Kidney (tissue), 14 donors: Measurements from ENCODE around the gene POLR1H. TPM values are rescaled to one million over a fixed set of nuclear protein-coding genes. Genes with fewer than 3 reads are reported as not detected.

ENCODE experiments used
- DNase-seq, 5 donors: peaks; one replicate each; pipeline ENCODE4 v3.0.0-alpha.2; 2013 to 2020
- FAIRE-seq: peaks from 2 replicates; lab custom pipeline; 2012; peaks lifted over from hg19 to GRCh38; lab: Jason Lieb, UNC
- H3K27ac ChIP-seq, 2 donors: one replicate each; pipeline ENCODE4 v1.7.0; 2013; ENCODE audit warnings: low read depth in 2 of 2, low read length in 2 of 2, inconsistent platforms in 1 of 2
- H3K27me3 ChIP-seq: one replicate; pipeline ENCODE4 v1.7.1; 2013; ENCODE audit warnings: low read length, inconsistent platforms; ENCODE audit not compliant: control insufficient read depth, insufficient read depth
- H3K36me3 ChIP-seq, 3 donors: one replicate each; pipeline versions ENCODE4 v1.7.0 to v1.7.1; 2013; ENCODE audit warnings: low read length in 3 of 3, control low read depth in 1 of 3, inconsistent platforms in 1 of 3; ENCODE audit not compliant: insufficient read depth in 3 of 3, control insufficient read depth in 2 of 3
- H3K4me1 ChIP-seq, 3 donors: one replicate each; pipeline versions ENCODE4 v1.7.0 to v1.7.1; 2013; ENCODE audit warnings: low read length in 3 of 3, inconsistent platforms in 1 of 3, low read depth in 1 of 3; ENCODE audit not compliant: control insufficient read depth in 2 of 3, insufficient read depth in 2 of 3
- H3K4me3 ChIP-seq, 3 donors: one replicate each; pipeline versions ENCODE4 v1.7.0 to v1.8.1; 2013; ENCODE audit warnings: low read length in 3 of 3, control low read depth in 1 of 3, inconsistent platforms in 1 of 3
- H3K9ac ChIP-seq, 3 donors: one replicate each; pipeline versions ENCODE4 v1.7.0 to v1.7.1; 2013; ENCODE audit warnings: low read length in 3 of 3, control low read depth in 1 of 3, inconsistent platforms in 1 of 3
- H3K9me3 ChIP-seq, 3 donors: one replicate each; pipeline versions ENCODE4 v1.7.0 to v1.7.1; 2013; ENCODE audit warnings: low read length in 3 of 3, control low read depth in 1 of 3, inconsistent platforms in 1 of 3; ENCODE audit not compliant: control insufficient read depth in 2 of 3, insufficient read depth in 1 of 3
- CTCF ChIP-seq: IDR thresholded peaks from 3 replicates; pipeline ENCODE4 v1.5.1; 2012; ENCODE audit warnings: mild to moderate bottlenecking, moderate library complexity, borderline replicate concordance; ENCODE audit not compliant: insufficient read depth; ENCODE audit errors: extremely low read depth
- intact Hi-C: fragments of 100-400 bp; cut with DNase I; formaldehyde crosslinking; loops from one replicate; pipeline ENCODE4 v1.11.1; 2022
- polyA plus RNA-seq: library from polyadenylated mRNA; stranded (reverse); fragments of 350-450 nt; fragmentation: Illumina TruSeq; extraction: RNeasy Lipid Tissue Mini Kit (QIAGEN cat#74804); gene quantifications from one replicate; pipeline ENCODE4 v1.2.3, GENCODE V29; 2014; ENCODE audit warnings: low read depth, low replicate concordance; ENCODE audit not compliant: insufficient read depth
- total RNA-seq: library from RNA; stranded (reverse); fragmentation: NEBNext Ultra II Directional; extraction: Animal tissue kit (Norgen Biotek cat#: 25700); gene quantifications from one replicate; pipeline ENCODE4 v1.2.1, GENCODE V29; 2021
- donor health status: control.
- donor health status: control.
- donor health status: control.
- donor health status: control.
- donor health status: control.
- donor health status: DM: yes; HTN: yes; CAD: no.
- donor health status: Normal renal cell carcinoma (clear cell type).

The POLR1H gene
- total and polyA plus RNA-seq, 2 donors from 2014 or later = 23.3 to 52.8 TPM

GRCh38 chr6:30101444-30102413, 40.7 kb downstream of the POLR1H start:
- DNase-seq (peak; percentile 86 to 96 (median 92)), FAIRE-seq (no peak)
- H3K9ac ChIP-seq = peak overlapping the region in 2 of 3 donors; percentile 37 to 45
- intact Hi-C loops = no loop called here
- H3K9me3 ChIP-seq = no peaks in the 10 kb centered on the region
- no peaks in the 10 kb centered on the region for H3K36me3 ChIP-seq
- peaks cover 54% of the 10 kb centered on the region for H3K27me3 ChIP-seq
- H3K4me1 ChIP-seq = peaks cover 0 to 23% (median 13%) of the 10 kb centered on the region in 3 donors
- peak overlapping the region; percentile 30 to 63 (median 57) for H3K4me3 ChIP-seq
- peak overlapping the region in 1 of 2 donors; percentile 34 for H3K27ac ChIP-seq
- no peak for TF ChIP-seq CTCF

- H3K27ac ChIP-seq = peak overlapping the region; percentile 25 to 34
- intact Hi-C loops = no loop called here
These were observed 41.4 kb downstream of the POLR1H start for GRCh38 chr6:30102414-30102969.

More at GRCh38 chr6:30102414-30102969, 41.4 kb downstream of the POLR1H start:
- Histone ChIP-seq H3K27me3 (peaks cover 47% of the 10 kb centered on the region), H3K36me3 (no peaks in the 10 kb centered on the region), H3K9me3 (no peaks in the 10 kb centered on the region), H3K4me1 (peaks cover 0 to 23% (median 13%) of the 10 kb centered on the region in 3 donors), H3K9ac (peak overlapping the region in 2 of 3 donors; percentile 22 to 45), H3K4me3 (peak overlapping the region in 2 of 3 donors; percentile 26 to 63)
- FAIRE-seq (no peak), DNase-seq (no peak)
- no peak for TF ChIP-seq CTCF
